AG09309 (cell line): Measurements from ENCODE around the gene RPS6KA4.

Experiments
- DNase-seq: peaks from one replicate; pipeline ENCODE4 v3.0.0-alpha.2; 2010; ENCODE audit warnings: low read depth
- H3K4me3 ChIP-seq: 2 replicates; pipeline ENCODE4 v1.5.1; 2011; ENCODE audit warnings: mild to moderate bottlenecking, low read depth, low read length, moderate library complexity; ENCODE audit not compliant: control insufficient read depth
- TF ChIP-seq, protein P1 (sequence below): IDR thresholded peaks from 2 replicates; pipeline ENCODE4 v1.5.1; 2011; ENCODE audit warnings: mild to moderate bottlenecking, low read depth, low read length, inconsistent platforms; ENCODE audit not compliant: insufficient read depth, control insufficient read depth; ENCODE audit errors: missing control alignments

Gene RPS6KA4

DNA sequence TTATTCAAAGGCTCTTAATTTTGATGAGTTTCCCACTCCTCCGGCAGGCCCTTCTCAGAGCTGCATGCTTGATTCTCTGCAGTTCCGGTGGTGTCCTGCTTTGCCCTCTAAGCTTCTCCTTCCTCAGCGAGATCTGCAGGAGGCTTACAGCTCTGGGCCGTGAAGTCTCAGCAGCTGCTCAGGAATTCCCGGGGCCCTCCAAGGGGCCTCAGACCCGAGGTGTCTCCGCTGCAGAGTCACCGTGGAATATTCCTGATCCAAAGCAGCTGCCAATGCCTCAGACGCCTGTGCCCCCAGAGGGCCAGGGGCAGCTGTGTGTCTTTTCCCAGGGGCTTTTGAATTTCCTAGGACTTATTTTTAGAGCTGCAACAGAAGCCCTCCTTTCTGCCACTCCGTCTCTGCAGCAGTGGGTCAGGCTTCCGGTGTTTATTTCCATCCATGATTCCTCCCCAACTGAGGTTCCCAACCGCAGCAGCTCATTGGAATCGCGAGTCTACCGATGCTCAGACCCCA is 37.2 kb downstream of the RPS6KA4 start:
- TF ChIP-seq, protein P1, sequence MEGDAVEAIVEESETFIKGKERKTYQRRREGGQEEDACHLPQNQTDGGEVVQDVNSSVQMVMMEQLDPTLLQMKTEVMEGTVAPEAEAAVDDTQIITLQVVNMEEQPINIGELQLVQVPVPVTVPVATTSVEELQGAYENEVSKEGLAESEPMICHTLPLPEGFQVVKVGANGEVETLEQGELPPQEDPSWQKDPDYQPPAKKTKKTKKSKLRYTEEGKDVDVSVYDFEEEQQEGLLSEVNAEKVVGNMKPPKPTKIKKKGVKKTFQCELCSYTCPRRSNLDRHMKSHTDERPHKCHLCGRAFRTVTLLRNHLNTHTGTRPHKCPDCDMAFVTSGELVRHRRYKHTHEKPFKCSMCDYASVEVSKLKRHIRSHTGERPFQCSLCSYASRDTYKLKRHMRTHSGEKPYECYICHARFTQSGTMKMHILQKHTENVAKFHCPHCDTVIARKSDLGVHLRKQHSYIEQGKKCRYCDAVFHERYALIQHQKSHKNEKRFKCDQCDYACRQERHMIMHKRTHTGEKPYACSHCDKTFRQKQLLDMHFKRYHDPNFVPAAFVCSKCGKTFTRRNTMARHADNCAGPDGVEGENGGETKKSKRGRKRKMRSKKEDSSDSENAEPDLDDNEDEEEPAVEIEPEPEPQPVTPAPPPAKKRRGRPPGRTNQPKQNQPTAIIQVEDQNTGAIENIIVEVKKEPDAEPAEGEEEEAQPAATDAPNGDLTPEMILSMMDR = no peak
- DNase-seq = no peak
- H3K4me3 ChIP-seq = no peak overlapping the region

DNA sequence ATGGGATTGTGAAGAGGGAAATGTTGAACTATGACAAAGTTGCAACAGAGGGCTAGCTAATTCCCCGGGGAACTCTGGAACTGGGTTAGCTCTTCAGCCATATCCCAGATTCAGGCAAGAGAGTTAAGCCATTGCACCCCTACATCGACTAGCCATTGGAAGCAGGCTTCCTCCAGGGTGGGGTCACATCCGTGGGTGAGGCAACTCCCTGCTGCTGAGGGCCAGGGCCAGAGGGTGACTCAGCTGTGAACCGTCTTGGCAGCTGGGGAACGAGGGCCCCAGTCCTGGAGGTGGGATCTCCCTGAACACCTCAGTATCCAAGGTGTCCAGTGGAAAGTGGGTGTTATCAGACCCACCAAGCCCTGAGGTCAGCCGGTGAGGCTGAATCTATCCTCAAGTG is 41.1 kb downstream of the RPS6KA4 start:
- no peak for DNase-seq
- H3K4me3 ChIP-seq = no peak overlapping the region
- TF ChIP-seq, protein P1 = no peak

- no peak overlapping the region for H3K4me3 ChIP-seq
- TF ChIP-seq, protein P1 = no peak
- no peak for DNase-seq
Measured at GRCh38 chr11:64400667-64401066, 41.7 kb downstream of the RPS6KA4 start.

- DNase-seq = no peak
- TF ChIP-seq, protein P1 = no peak
- H3K4me3 ChIP-seq = no peak overlapping the region
Measured at GRCh38 chr11:64401775-64402174, 42.8 kb downstream of the RPS6KA4 start.

DNA sequence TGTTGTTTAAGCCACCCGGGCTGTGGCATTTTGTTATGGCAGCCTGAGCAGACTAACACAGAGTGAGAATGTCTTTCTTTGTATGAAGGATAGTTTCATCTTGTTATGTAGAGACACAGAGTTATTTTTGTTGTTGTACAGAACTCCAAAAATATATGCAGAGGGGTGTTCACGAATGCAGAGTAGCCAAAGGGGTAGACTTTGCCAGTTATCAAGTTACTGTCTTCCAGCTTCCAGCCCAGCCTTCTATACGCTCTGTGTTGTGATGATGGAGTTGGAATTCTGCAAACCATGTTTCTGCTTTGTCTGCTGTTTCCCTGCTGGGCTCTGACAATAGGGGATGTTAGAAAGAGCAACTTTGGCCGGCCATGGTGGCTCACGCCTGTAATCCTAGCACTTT is 44.1 kb downstream of the RPS6KA4 start:
- no peak for DNase-seq
- H3K4me3 ChIP-seq = no peak overlapping the region
- TF ChIP-seq, protein P1 = no peak

DNA sequence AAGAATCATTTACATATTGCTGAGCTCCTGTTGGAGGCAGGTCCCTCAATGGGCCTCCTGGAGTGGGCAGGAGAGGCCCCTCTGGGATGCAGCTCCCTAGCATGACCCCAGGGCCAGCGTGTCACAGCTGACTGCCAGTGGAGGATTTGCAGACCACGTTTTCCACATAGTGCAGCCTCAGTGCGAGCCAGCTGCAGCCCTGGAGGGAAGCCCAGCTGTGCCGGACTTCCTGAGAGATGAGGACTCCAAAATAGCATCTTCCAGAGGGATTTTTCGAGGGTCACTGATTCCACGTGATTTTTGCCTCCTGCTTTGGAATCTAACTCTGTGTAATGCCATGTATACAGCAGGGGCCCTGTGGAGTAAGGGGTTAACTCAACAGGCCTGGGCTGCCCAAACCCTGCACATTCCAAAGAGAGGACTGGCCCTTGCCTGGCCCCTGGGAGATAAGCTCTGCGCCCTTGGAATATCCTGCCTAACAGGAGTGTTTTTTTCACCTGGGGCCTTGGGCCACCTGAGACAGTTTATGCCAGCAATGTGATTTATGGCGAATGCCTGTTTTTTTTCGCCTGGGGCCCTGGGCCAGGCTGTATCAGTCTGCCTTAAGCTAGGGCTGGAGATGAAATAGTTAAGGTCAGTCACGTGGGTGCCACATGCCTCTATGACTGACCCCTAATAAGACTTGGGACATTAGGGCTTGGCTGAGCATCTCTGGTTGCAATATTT is 47.4 kb downstream of the RPS6KA4 start:
- H3K4me3 ChIP-seq = no peak overlapping the region
- TF ChIP-seq, protein P1 = no peak
- no peak for DNase-seq
